Gastroesophageal sphincter (tissue), 4 donors: Measurements from ENCODE around the gene SLC9B2. TPM values are rescaled to one million over a fixed set of nuclear protein-coding genes. Genes with fewer than 3 reads are reported as not detected.
A peak's percentile ranks its signal among the peaks of the same experiment; 100 is the strongest.

Experiments used
- ATAC-seq: fragments of 150-250 bp; one replicate; pipeline ENCODE4 v1.9.1; 2016; ENCODE audit warnings: mild to moderate bottlenecking, moderate library complexity
- H3K27ac ChIP-seq, 4 donors: fragments of 200-600 bp; sonication (generic) in 3 of 4; 1 replicate in 3 of 4; 2 replicates in 1 of 4; pipeline ENCODE4 v1.5.1; 2016 to 2019
- H3K27me3 ChIP-seq: fragments of 200-600 bp; sonication (generic); one replicate; pipeline ENCODE4 v1.5.1; 2019
- H3K36me3 ChIP-seq, 2 donors: fragments of 200-600 bp; sonication (generic); one replicate each; pipeline ENCODE4 v1.5.1; 2019; ENCODE audit warnings: control low read depth in 1 of 2
- H3K4me1 ChIP-seq, 3 donors: fragments of 200-600 bp; sonication (generic); 1 replicate in 2 of 3; 2 replicates in 1 of 3; pipeline ENCODE4 v1.5.1; 2016 to 2019; ENCODE audit warnings: control low read depth in 2 of 3
- H3K4me3 ChIP-seq, 2 donors: fragments of 200-600 bp; sonication (generic); one replicate each; pipeline ENCODE4 v1.5.1; 2019; ENCODE audit warnings: mild to moderate bottlenecking in 1 of 2, moderate library complexity in 1 of 2
- H3K9me3 ChIP-seq, 3 donors: fragments of 200-600 bp; sonication (generic); one replicate each; pipeline ENCODE4 v1.5.1; 2017 to 2019; ENCODE audit warnings: control low read depth in 2 of 3
- CTCF ChIP-seq, 4 experiments: fragments of 200-600 bp in 2 of 4; fragments of 450-650 bp in 2 of 4; sonication (generic) in 1 of 4; IDR thresholded peaks; one replicate each; pipeline ENCODE4 v1.5.1; 2017 to 2019; ENCODE audit warnings: antibody characterized with exemption in 4 of 4, mild to moderate bottlenecking in 2 of 4, moderate library complexity in 2 of 4
- EP300 ChIP-seq: sonication (generic); formaldehyde crosslinking; IDR thresholded peaks from one replicate; pipeline ENCODE4 v1.6.1; 2017; ENCODE audit warnings: antibody characterized with exemption, mild to moderate bottlenecking
- POLR2A ChIP-seq, 2 donors: fragments of 450-650 bp; IDR thresholded peaks; one replicate each; pipeline ENCODE4 v1.6.1; 2017; ENCODE audit warnings: antibody characterized with exemption in 2 of 2, mild to moderate bottlenecking in 2 of 2, moderate library complexity in 1 of 2
- POLR2AphosphoS5 ChIP-seq: sonication (generic); formaldehyde crosslinking; IDR thresholded peaks from one replicate; pipeline ENCODE4 v1.6.1; 2017; ENCODE audit warnings: antibody characterized with exemption
- WGBS, 2 donors: methylation state at CpG; one replicate each; pipeline ENCODE4 v1.1.5; 2018; ENCODE audit warnings: low coverage in 1 of 2; 5-methylcytosine and 5-hydroxymethylcytosine counted together
- total RNA-seq, 4 donors: library from RNA; depleted of rRNA; stranded (reverse); fragments of >200 nt; gene quantifications; one replicate each; pipeline ENCODE4 v1.1.0, GENCODE V29; 2016

Gene SLC9B2
- total RNA-seq, 4 donors from 2014 or later, result 14.3 to 24.9 (median 20.2) TPM

GRCh38 chr4:103046416-103047290, 29.9 kb downstream of the SLC9B2 start:
- TF ChIP-seq EP300 (no peak), POLR2AphosphoS5 (no peak), POLR2A (IDR thresholded peaks at IDR 0.05) (no peak), CTCF (IDR thresholded peaks at IDR 0.05) (peak; percentile 42 to 69 (median 44))

GRCh38 chr4:103044183-103044582, 32.4 kb downstream of the SLC9B2 start:
- H3K9me3 ChIP-seq, result no peaks in the 10 kb centered on the region
- ATAC-seq, result no peak
- peaks cover 0 to 52% of the 10 kb centered on the region in 2 donors for H3K36me3 ChIP-seq
- no peaks in the 10 kb centered on the region for H3K27me3 ChIP-seq
- no peak overlapping the region for H3K4me3 ChIP-seq
- 90 to 100% methylated on average over 2 of the region's 2 CpGs for WGBS, 2 donors
- no peaks in the 10 kb centered on the region for H3K4me1 ChIP-seq
- H3K27ac ChIP-seq, result no peak overlapping the region
- TF ChIP-seq POLR2A (IDR thresholded peaks at IDR 0.05) (no peak), POLR2AphosphoS5 (no peak), EP300 (no peak)

More at GRCh38 chr4:103046416-103047290, 29.9 kb downstream of the SLC9B2 start:
- Histone ChIP-seq H3K36me3 (peaks cover 0 to 64% of the 10 kb centered on the region in 2 donors), H3K4me1 (no peaks in the 10 kb centered on the region), H3K27me3 (no peaks in the 10 kb centered on the region), H3K9me3 (no peaks in the 10 kb centered on the region), H3K4me3 (no peak overlapping the region), H3K27ac (no peak overlapping the region)
- ATAC-seq, result peak; percentile 82
- 42 to 49% methylated on average over 5 of the region's 5 CpGs for WGBS, 2 donors

- Histone ChIP-seq H3K27me3 (no peaks in the 10 kb centered on the region), H3K4me1 (no peaks in the 10 kb centered on the region), H3K27ac (no peak overlapping the region), H3K9me3 (no peaks in the 10 kb centered on the region), H3K4me3 (no peak overlapping the region), H3K36me3 (peaks cover 0 to 15% of the 10 kb centered on the region in 2 donors)
- WGBS, 2 donors, result 95 to 97% methylated on average over 2 of the region's 2 CpGs
- TF ChIP-seq POLR2A (IDR thresholded peaks at IDR 0.05), result no peak
- no peak for TF ChIP-seq EP300
- TF ChIP-seq CTCF (IDR thresholded peaks at IDR 0.05), result no peak
- TF ChIP-seq POLR2AphosphoS5, result no peak
- ATAC-seq, result no peak
Measured at GRCh38 chr4:103036169-103036568, 40.4 kb downstream of the SLC9B2 start.

- no peak overlapping the region for H3K27ac ChIP-seq
- no peaks in the 10 kb centered on the region for H3K27me3 ChIP-seq
- ATAC-seq, result no peak
- no peaks in the 10 kb centered on the region for H3K9me3 ChIP-seq
- WGBS, 2 donors, result 71 to 75% methylated on average over 1 to 2 of the region's 2 CpGs
- H3K4me3 ChIP-seq, result no peak overlapping the region
- peaks cover 0 to 20% of the 10 kb centered on the region in 2 donors for H3K36me3 ChIP-seq
- no peak for TF ChIP-seq POLR2A (IDR thresholded peaks at IDR 0.05)
- peak in 2 of 4 experiments; percentile 5 to 40 for TF ChIP-seq CTCF (IDR thresholded peaks at IDR 0.05)
- H3K4me1 ChIP-seq, result no peaks in the 10 kb centered on the region
Measured at GRCh38 chr4:103032574-103032973, 44.0 kb downstream of the SLC9B2 start.

GRCh38 chr4:103030791-103031190, 45.8 kb downstream of the SLC9B2 start:
- no peaks in the 10 kb centered on the region for H3K4me1 ChIP-seq
- H3K9me3 ChIP-seq, result no peaks in the 10 kb centered on the region
- no peak overlapping the region for H3K4me3 ChIP-seq
- no peaks in the 10 kb centered on the region for H3K27me3 ChIP-seq
- TF ChIP-seq POLR2A (IDR thresholded peaks at IDR 0.05) (no peak), CTCF (IDR thresholded peaks at IDR 0.05) (no peak), POLR2AphosphoS5 (no peak), EP300 (no peak)
- WGBS, 2 donors, result 92 to 94% methylated on average over 2 to 3 of the region's 3 CpGs
- ATAC-seq, result no peak
- H3K36me3 ChIP-seq, result peaks cover 0 to 25% of the 10 kb centered on the region in 2 donors
- H3K27ac ChIP-seq, result no peak overlapping the region
